ENCODE results near the gene ZNF606.
"Not testable (repeated sequence)": the region's sequence is repeated elsewhere in the genome, so short reads cannot be mapped to it uniquely, and the experiment has no call there.

ZNF606 gene

DNA sequence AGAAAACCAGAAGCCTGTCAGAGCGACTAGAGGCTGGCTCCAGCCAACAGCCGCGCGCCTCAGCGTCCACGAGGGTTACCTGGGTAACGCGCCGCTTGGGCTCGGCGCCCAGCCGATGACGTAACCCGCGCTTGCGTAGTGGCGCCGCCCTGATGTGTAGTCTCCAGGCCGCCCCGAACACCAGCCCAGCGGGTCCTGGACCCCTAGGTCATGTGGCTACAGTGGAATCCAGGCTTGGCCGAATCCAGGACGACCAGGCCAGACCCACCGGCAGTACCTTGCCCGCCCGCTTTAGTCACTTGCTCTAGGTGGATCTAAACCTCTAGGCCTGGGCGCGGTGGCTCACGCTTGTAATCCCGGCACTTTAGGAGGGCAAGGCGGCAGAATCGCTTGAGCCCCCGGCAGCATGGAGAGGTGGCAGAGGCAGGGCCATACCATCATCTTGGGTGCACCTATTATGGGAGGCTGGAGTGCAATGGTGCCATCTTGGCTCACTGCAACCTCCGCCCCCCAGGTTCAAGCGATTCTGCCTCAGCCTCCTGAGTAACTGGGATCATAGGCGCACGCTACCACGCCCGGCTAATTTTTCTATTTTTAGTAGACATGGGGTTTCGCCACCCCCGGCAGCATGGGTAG, 7.2 kb upstream of the ZNF606 start:
- Histone ChIP-seq H3K27me3 (ENCODE audit: insufficient read depth, low read length) (no peaks in the 10 kb centered on the region), H3K18ac (ENCODE audit: low read length) (no peak overlapping the region), H4K12ac (ENCODE audit: low read depth, low read length) (no peak overlapping the region), H4K91ac (ENCODE audit: low read depth, low read length) (no peak overlapping the region), H3K4me2 (ENCODE audit: low read length) (peak overlapping the region; percentile 58), H3K4me3 (ENCODE audit: low read depth, low read length) (peak overlapping the region; percentile 59), H3K4me1 (ENCODE audit: control insufficient read depth in 1 of 2, insufficient read depth in 2 of 2, low read length in 2 of 2) (peaks cover 0 to 2% of the 10 kb centered on the region in 2 experiments), H2BK5ac (ENCODE audit: low read depth, low read length, poor library complexity) (no peak overlapping the region), H3K9ac (ENCODE audit: low read length) (no peak overlapping the region), H3K27ac (ENCODE audit: low read depth, low read length) (no peak overlapping the region), H3K23ac (ENCODE audit: low read length) (no peak overlapping the region), H3K9me3 (ENCODE audit: insufficient read depth, low read depth, low read length) (peaks cover 33% of the 10 kb centered on the region), H4K8ac (ENCODE audit: low read depth, low read length) (peak overlapping the region; percentile 8), H3K79me2 (ENCODE audit: control insufficient read depth, insufficient read depth, low read length, poor library complexity) (no peaks in the 10 kb centered on the region), H3K14ac (ENCODE audit: low read length) (no peak overlapping the region), H2AK5ac (ENCODE audit: low read length) (no peak overlapping the region), H2BK12ac (ENCODE audit: low read length) (no peak overlapping the region), H3K36me3 (ENCODE audit: control insufficient read depth in 1 of 2, insufficient read depth in 2 of 2, low read length in 2 of 2) (peaks cover 6 to 10% of the 10 kb centered on the region in 2 experiments), H3K4ac (ENCODE audit: low read depth, low read length) (no peak overlapping the region), H3K79me1 (ENCODE audit: low read length) (no peaks in the 10 kb centered on the region), H2BK120ac (ENCODE audit: insufficient read depth, low read length, poor library complexity) (no peak overlapping the region), H2AFZ (ENCODE audit: insufficient read depth, low read length, poor library complexity) (no peak overlapping the region)
- DNase-seq = peak; percentile 69 to 71
- no CpG with 5 or more reads among the region's 41 CpGs for WGBS (ENCODE audit: extremely low coverage, insufficient coverage, insufficient read length)

DNA sequence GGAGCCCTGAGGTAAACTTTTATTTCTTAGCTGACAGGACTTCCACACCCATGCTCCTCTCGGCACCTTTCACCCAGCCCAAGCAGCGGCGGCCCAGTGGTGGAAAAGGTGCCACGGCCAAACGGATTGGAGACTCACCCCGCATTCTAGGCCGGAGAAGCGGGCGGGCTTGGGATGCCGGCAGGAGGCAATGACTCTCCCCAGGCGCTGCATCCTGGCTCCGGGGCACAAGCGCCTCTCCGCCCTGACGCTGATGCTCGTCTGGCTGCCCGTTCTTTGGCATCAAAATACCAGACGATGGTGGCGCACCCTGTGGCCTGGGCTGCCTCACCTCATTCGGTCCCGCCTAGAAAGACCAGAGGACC, 6.7 kb upstream of the ZNF606 start:
- Histone ChIP-seq H2BK5ac (ENCODE audit: low read depth, low read length, poor library complexity) (no peak overlapping the region), H3K27me3 (ENCODE audit: insufficient read depth, low read length) (no peaks in the 10 kb centered on the region), H3K9ac (ENCODE audit: low read length) (no peak overlapping the region), H2AK5ac (ENCODE audit: low read length) (no peak overlapping the region), H3K27ac (ENCODE audit: low read depth, low read length) (no peak overlapping the region), H3K79me2 (ENCODE audit: control insufficient read depth, insufficient read depth, low read length, poor library complexity) (no peaks in the 10 kb centered on the region), H3K4me2 (ENCODE audit: low read length) (peak overlapping the region; percentile 58), H2BK12ac (ENCODE audit: low read length) (no peak overlapping the region), H3K9me3 (ENCODE audit: insufficient read depth, low read depth, low read length) (peaks cover 36% of the 10 kb centered on the region), H3K23ac (ENCODE audit: low read length) (no peak overlapping the region), H4K91ac (ENCODE audit: low read depth, low read length) (no peak overlapping the region), H2AFZ (ENCODE audit: insufficient read depth, low read length, poor library complexity) (no peak overlapping the region), H3K14ac (ENCODE audit: low read length) (no peak overlapping the region), H2BK120ac (ENCODE audit: insufficient read depth, low read length, poor library complexity) (no peak overlapping the region), H3K79me1 (ENCODE audit: low read length) (no peaks in the 10 kb centered on the region), H3K4me1 (ENCODE audit: control insufficient read depth in 1 of 2, insufficient read depth in 2 of 2, low read length in 2 of 2) (peaks cover 2 to 3% of the 10 kb centered on the region in 2 experiments), H3K4me3 (ENCODE audit: low read depth, low read length) (peak overlapping the region; percentile 59), H4K12ac (ENCODE audit: low read depth, low read length) (no peak overlapping the region), H3K4ac (ENCODE audit: low read depth, low read length) (no peak overlapping the region), H4K8ac (ENCODE audit: low read depth, low read length) (no peak overlapping the region), H3K18ac (ENCODE audit: low read length) (no peak overlapping the region), H3K36me3 (ENCODE audit: control insufficient read depth in 1 of 2, insufficient read depth in 2 of 2, low read length in 2 of 2) (peaks cover 9 to 12% of the 10 kb centered on the region in 2 experiments)
- DNase-seq = no peak
- WGBS (ENCODE audit: extremely low coverage, insufficient coverage, insufficient read length) = no CpG with 5 or more reads among the region's 21 CpGs

GRCh38 chr19:58008877-58009276, 6.3 kb upstream of the ZNF606 start:
- H2AFZ ChIP-seq (ENCODE audit: insufficient read depth, low read length, poor library complexity); H3K4me1 ChIP-seq (ENCODE audit: control insufficient read depth in 1 of 2, insufficient read depth in 2 of 2, low read length in 2 of 2); H2AK5ac ChIP-seq (ENCODE audit: low read length); H3K4me2 ChIP-seq (ENCODE audit: low read length); H3K14ac ChIP-seq (ENCODE audit: low read length); H2BK12ac ChIP-seq (ENCODE audit: low read length); H3K27ac ChIP-seq (ENCODE audit: low read depth, low read length); H3K4me3 ChIP-seq (ENCODE audit: low read depth, low read length); H4K91ac ChIP-seq (ENCODE audit: low read depth, low read length); H3K9ac ChIP-seq (ENCODE audit: low read length); H2BK120ac ChIP-seq (ENCODE audit: insufficient read depth, low read length, poor library complexity); H3K79me2 ChIP-seq (ENCODE audit: control insufficient read depth, insufficient read depth, low read length, poor library complexity); H3K79me1 ChIP-seq (ENCODE audit: low read length); H4K12ac ChIP-seq (ENCODE audit: low read depth, low read length); H3K18ac ChIP-seq (ENCODE audit: low read length); H4K8ac ChIP-seq (ENCODE audit: low read depth, low read length); H3K23ac ChIP-seq (ENCODE audit: low read length); H3K27me3 ChIP-seq (ENCODE audit: insufficient read depth, low read length); DNase-seq; H2BK5ac ChIP-seq (ENCODE audit: low read depth, low read length, poor library complexity); H3K4ac ChIP-seq (ENCODE audit: low read depth, low read length): not testable (repeated sequence)
- H3K36me3 ChIP-seq (ENCODE audit: control insufficient read depth in 1 of 2, insufficient read depth in 2 of 2, low read length in 2 of 2) = peaks cover 13 to 16% of the 10 kb centered on the region in 2 experiments
- no CpG with 5 or more reads among the region's 10 CpGs for WGBS (ENCODE audit: extremely low coverage, insufficient coverage, insufficient read length)
- H3K9me3 ChIP-seq (ENCODE audit: insufficient read depth, low read depth, low read length) = peaks cover 37% of the 10 kb centered on the region

DNA sequence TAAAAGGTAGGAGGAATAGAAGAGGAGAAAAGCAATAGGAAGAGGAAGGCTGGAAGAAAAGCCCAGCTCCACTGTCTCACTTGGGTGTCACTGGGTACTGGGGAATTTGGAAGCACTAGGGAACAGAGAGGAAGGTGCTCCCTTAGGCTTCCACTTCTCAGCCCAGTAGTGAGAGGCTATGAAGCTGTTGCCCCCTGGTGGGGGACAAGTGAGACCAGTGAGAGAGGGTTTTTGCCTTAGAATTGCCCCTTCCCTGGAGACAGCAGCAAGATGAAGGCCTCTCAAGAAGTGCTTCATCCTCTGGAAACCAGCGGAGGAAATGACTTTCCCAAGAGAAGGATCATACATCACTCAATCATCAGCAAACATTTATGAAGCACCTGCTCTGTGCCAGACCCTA, 4.7 kb upstream of the ZNF606 start:
- no peak overlapping the region for H2BK120ac ChIP-seq (ENCODE audit: insufficient read depth, low read length, poor library complexity)
- no peak overlapping the region for H2AK5ac ChIP-seq (ENCODE audit: low read length)
- H3K27ac ChIP-seq (ENCODE audit: low read depth, low read length) = no peak overlapping the region
- no peak overlapping the region for H4K12ac ChIP-seq (ENCODE audit: low read depth, low read length)
- no peak overlapping the region for H2BK5ac ChIP-seq (ENCODE audit: low read depth, low read length, poor library complexity)
- peaks cover 31% of the 10 kb centered on the region for H3K9me3 ChIP-seq (ENCODE audit: insufficient read depth, low read depth, low read length)
- H3K4me3 ChIP-seq (ENCODE audit: low read depth, low read length) = no peak overlapping the region
- H3K79me1 ChIP-seq (ENCODE audit: low read length) = peaks cover 8% of the 10 kb centered on the region
- H3K27me3 ChIP-seq (ENCODE audit: insufficient read depth, low read length) = no peaks in the 10 kb centered on the region
- H3K79me2 ChIP-seq (ENCODE audit: control insufficient read depth, insufficient read depth, low read length, poor library complexity) = peaks cover 8% of the 10 kb centered on the region
- no peak overlapping the region for H2AFZ ChIP-seq (ENCODE audit: insufficient read depth, low read length, poor library complexity)
- H3K4me1 ChIP-seq (ENCODE audit: control insufficient read depth in 1 of 2, insufficient read depth in 2 of 2, low read length in 2 of 2) = peaks cover 10 to 12% of the 10 kb centered on the region in 2 experiments
- no peak overlapping the region for H3K4ac ChIP-seq (ENCODE audit: low read depth, low read length)
- no peak overlapping the region for H3K4me2 ChIP-seq (ENCODE audit: low read length)
- DNase-seq = peak in 1 of 2 donors; percentile 27
- no CpG with 5 or more reads among the region's 1 CpG for WGBS (ENCODE audit: extremely low coverage, insufficient coverage, insufficient read length)
- H4K8ac ChIP-seq (ENCODE audit: low read depth, low read length) = no peak overlapping the region
- H3K9ac ChIP-seq (ENCODE audit: low read length) = no peak overlapping the region
- H3K23ac ChIP-seq (ENCODE audit: low read length) = no peak overlapping the region
- no peak overlapping the region for H4K91ac ChIP-seq (ENCODE audit: low read depth, low read length)
- no peak overlapping the region for H3K14ac ChIP-seq (ENCODE audit: low read length)
- no peak overlapping the region for H3K18ac ChIP-seq (ENCODE audit: low read length)
- peaks cover 9 to 12% of the 10 kb centered on the region in 2 experiments for H3K36me3 ChIP-seq (ENCODE audit: control insufficient read depth in 1 of 2, insufficient read depth in 2 of 2, low read length in 2 of 2)
- H2BK12ac ChIP-seq (ENCODE audit: low read length) = no peak overlapping the region

Data from trophoblast cell (in vitro differentiated cells and primary cell).